Stimulated activated CD8-positive, alpha-beta memory T cell treated with anti-CD3 and anti-CD28 coated beads, Interleukin-4, amount 100 ng/mL, for 1 hour (primary cell): ENCODE measurements around the gene ORM2.

ENCODE experiments used
- DNase-seq, 2 donors: peaks; one replicate each; pipeline ENCODE4 v3.0.0-alpha.2; 2020; ENCODE audit warnings: low read depth in 2 of 2, low spot score in 1 of 2

The ORM2 gene

DNA sequence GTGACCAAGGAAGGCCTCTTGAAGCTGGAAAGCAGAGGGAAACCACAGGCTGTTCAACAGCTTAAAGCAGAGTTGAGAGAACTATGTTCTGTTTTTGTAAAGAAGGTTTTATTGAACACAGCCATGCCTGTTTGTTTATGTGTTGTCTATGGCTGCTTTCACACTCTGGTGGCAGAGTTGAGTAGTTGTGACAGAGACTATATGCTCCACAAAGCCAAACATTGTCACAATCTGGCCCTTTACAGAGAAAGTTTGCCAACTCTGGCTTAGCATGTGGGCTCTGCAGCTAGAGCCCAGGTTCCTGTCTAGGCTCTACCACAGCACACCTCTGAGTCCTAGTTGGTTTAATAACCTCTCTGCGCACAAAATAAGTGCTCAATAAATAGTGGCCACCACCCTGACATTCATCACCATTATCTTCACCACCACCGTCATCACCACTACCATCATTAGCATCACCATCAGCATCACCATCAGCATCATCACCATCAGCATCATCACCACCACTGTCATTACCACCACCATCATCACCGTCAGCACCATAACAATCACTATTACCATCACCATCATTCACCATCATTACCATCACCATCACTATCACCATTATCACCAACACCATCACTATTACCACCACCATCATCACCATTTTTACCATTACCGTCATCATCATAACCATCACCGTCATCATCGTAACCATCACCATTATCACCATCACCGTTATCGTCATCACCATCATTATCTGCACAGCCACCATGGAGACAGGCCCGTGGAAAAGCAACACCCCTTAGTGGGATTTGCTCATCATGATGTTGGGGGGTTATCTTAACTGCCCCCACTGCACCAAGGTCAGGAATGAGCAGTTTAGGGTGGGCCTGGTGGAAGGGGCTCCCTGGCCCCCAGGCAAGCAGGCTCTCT lies 39.8 kb downstream of the ORM2 start:
- no peak for DNase-seq

- DNase-seq: no peak
Measured at GRCh38 chr9:114370251-114370967, 40.7 kb downstream of the ORM2 start.

- DNase-seq: no peak
Measured at GRCh38 chr9:114370968-114371320, 41.3 kb downstream of the ORM2 start.

GRCh38 chr9:114371343-114371944 lies 41.8 kb downstream of the ORM2 start:
- DNase-seq: no peak

- no peak for DNase-seq
Measured at GRCh38 chr9:114371973-114372917, 42.6 kb downstream of the ORM2 start.

DNA sequence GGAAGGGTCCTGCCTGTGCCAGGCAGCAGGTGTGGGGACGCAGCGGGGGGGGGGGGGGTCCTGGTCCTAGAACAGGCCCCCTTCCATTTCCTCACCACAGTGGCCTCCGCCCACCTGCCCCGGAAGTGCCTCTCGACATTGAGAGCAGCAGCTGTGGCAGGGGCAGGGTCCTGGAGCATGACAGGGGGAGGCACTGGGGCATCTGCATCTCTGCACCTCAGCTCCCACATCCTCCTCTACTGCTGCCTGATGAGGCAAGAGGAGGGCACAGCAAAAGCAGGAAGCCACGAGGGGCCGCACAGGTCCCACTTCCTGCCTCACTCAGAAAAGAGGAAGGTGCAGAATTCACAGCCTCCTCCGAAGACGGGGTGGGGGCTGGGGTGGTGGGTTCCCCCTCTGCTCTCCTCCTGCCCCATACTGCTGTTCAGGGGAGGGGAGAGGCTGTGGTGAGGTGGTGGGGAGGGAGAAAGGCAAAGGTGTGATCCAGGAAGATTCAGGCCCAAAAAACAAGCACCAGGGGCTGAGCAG lies 43.3 kb downstream of the ORM2 start:
- peak; percentile 53 to 64 for DNase-seq

DNA sequence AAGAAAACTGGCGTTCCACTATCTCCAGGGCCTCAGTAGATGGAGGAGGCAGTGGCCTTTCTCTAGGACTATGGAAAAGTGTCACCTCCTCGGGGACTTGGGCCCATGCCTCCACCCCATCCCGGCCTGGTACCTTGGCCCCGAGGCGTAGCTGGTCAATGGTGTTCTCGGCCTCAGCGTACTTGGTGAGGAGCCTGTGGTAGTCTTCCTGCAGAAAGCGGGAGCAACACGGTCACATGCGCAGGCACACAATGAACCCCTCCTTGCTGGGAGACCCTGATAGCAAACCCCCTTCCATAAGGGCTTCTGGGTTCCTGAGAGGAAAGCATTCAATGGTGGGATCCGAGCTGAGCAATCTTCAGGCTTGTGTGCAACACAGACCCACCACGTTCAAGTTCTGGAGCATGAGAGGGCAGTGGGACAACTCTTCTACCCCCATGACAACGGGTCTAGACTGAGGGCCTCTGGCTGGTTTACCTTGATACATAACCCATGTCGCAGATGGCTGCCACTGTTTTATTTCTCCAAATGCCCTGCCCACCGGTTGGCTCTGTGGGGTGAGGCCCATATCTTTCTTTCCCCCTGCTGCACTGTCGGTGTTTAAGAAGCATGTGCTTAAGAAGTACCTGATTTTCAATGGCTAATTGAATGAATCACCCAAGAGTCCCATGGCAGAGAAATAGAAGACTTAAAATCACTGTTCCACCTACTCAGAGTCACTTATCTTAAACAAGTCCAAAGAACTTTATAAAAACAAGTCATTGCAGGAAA lies 44.5 kb downstream of the ORM2 start:
- no peak for DNase-seq

DNA sequence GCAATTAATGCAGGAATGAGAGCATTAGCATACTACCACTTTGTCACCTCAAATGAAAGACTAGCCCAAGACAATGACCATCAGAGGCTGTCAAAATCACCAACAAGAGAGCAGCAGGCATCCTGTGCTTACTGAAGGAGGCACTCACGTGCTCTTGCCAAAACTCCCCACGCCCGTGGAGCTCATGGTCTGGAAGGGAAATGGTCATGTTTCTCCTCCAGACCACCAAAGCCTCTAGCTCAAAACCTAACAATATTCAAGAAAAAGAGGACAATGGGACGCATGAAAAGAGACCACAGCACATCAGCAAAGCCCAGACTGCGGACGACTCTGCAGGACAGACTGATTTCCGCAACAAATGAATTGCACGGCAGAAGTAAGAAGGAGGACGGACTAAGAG lies 45.3 kb downstream of the ORM2 start:
- no peak for DNase-seq

- no peak for DNase-seq
Measured at GRCh38 chr9:114375386-114376175, 45.9 kb downstream of the ORM2 start.

- no peak for DNase-seq
Measured at GRCh38 chr9:114376586-114377445, 47.1 kb downstream of the ORM2 start.

- no peak for DNase-seq
Measured at GRCh38 chr9:114378016-114378415, 48.3 kb downstream of the ORM2 start.

GRCh38 chr9:114378883-114379282 lies 49.2 kb downstream of the ORM2 start:
- no peak for DNase-seq
